Activated CD4-positive, alpha-beta T cell treated with anti-CD3 and anti-CD28 coated beads, Interleukin-2, amount 50 U/mL, for 4 hours (primary cell): ENCODE measurements around the gene ERAL1.
"Not testable (repeated sequence)": the region's sequence is repeated elsewhere in the genome, so short reads cannot be mapped to it uniquely, and the experiment has no call there.

Experiments used
- DNase-seq, 2 experiments: peaks; one replicate each; pipeline ENCODE4 v3.0.0-alpha.2; 2020

ERAL1 gene

GRCh38 chr17:28855336-28855679 is 492 bp downstream of the ERAL1 start:
- no peak for DNase-seq

DNA sequence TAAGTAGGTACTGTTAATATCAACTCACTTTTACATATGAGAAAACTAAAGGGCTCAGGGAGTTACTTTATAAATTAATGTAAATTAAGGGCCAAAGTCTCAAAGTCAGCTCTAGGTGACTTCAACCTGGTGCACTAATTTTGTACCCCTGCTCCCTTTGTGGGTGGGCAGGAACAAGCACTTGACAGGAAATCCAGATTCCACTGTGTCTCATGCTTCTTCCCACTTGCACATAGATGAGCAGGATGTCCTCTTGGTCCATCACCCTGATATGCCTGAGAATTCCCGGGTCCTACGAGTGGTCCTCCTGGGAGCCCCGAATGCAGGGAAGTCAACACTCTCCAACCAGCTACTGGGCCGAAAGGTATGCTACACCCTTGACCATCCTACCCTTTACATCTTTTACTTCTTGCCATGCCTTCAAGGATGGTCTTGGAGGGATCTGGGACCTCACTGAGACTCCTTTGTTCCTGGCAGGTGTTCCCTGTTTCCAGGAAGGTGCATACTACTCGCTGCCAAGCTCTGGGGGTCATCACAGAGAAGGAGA is 1.3 kb downstream of the ERAL1 start:
- DNase-seq: no peak

GRCh38 chr17:28857905-28858800 is 3.3 kb downstream of the ERAL1 start:
- no peak for DNase-seq

DNA sequence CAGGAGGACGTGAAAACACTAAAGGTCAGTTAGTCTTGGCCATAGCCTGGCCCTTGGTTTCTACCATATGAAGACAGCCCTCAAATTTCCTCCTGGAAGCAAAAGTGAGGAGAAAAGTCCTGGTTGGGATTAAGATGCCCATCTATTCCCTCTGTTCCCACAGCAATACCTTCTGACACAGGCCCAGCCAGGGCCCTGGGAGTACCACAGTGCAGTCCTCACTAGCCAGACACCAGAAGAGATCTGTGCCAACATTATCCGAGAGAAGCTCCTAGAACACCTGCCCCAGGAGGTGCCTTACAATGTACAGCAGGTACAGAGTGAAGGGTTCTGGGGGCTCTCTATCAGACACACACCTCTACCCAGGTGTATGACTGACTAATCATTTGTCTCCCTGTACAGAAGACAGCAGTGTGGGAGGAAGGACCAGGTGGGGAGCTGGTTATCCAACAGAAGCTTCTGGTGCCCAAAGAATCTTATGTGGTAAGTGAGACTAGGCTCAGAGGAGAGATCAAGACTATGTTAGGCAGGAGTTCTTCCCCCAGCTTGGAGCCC is 4.1 kb downstream of the ERAL1 start:
- no peak for DNase-seq

DNA sequence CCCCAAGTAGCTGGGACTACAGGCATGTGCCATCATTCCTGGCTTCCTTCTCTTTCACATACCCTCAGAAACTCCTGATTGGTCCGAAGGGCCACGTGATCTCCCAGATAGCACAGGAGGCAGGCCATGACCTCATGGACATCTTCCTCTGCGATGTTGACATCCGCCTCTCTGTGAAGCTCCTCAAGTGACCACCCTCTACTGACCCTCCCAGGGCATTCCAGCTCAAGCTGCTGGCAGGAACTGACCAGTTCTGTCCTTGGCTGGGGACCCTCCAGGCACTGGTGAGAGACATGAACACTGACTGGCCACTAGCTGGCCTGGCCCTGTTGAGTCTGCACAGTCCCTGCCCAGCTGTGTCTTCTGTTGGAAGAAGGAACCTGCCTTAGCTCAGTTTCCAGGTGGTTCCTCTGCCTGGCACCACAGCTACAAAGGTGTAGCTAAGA is 5.6 kb downstream of the ERAL1 start:
- no peak for DNase-seq

GRCh38 chr17:28861393-28862203 is 6.8 kb downstream of the ERAL1 start:
- DNase-seq: no peak

- DNase-seq: no peak
These were observed 7.7 kb downstream of the ERAL1 start for GRCh38 chr17:28862561-28862960.

DNA sequence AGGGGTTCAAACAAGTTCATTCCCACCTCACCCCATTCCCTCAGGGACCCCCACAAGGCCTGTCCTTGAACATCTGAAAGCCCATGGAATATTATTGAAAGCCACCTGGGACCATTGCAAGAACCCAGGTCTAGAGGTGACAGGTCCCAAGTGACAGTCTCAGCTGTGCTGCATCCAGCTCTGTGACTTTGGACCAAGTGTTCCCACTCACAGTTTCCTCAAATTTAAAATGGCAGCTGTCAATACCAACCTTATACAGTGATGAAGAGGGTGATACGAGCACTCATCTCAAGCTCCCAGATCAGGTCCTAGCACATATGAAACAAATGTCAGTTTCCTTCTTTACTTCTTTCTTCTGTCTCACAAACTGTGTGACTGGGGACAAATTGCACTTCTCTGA is 9.1 kb downstream of the ERAL1 start:
- DNase-seq: no peak

- DNase-seq: no peak
These were observed 10.4 kb downstream of the ERAL1 start for GRCh38 chr17:28864991-28865849.

GRCh38 chr17:28865946-28866752 is 11.3 kb downstream of the ERAL1 start:
- DNase-seq: no peak

DNA sequence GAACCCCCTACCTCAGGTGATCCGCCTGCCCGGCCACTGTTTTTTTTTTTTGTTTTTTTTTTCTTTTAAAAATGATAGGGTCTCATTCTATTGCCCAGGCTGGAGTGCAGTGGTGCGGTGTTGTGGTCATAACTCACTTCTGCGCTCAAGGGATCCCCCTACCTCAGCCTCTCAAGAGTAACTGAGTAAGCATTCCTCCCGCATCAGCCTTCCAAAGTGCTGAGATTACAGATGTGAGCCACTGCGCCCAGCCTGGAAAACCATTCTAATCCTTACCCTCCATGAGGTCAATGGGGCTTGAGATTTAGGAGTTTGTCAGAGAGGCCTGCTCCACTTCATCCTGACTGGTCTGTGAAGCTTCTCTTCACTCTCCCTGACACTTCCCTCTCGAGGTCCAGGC is 12.5 kb downstream of the ERAL1 start:
- no peak for DNase-seq

DNA sequence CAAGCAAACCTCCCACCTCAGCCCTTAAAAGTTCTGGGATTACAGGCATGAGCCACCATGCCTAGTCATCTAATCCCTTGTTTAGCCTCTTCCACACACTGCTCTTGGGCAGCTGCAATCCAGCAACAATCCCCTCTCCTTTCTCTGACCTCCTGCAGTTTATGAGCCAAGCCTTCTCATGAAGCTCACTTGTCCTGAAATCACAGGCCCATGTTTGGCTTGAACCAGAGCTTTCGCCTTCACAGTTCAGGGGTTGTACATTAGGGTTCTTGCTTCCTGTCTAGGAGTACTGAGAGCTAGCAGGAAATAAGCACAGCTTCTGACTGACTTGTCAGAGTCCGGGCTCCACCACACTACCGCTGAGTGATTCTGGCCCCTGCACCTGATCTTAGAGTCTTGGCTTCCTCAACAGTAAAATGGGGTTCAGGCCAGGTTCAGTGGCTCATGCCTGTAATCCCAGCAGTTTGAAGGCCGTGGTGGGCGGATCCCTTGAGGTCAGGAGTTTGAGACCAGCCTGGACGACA is 16.3 kb downstream of the ERAL1 start:
- DNase-seq: peak in 1 of 2 experiments; percentile 10

GRCh38 chr17:28873839-28874238 is 19.0 kb downstream of the ERAL1 start:
- no peak for DNase-seq

- DNase-seq: no peak
These were observed 19.9 kb downstream of the ERAL1 start for GRCh38 chr17:28874750-28875149.

DNA sequence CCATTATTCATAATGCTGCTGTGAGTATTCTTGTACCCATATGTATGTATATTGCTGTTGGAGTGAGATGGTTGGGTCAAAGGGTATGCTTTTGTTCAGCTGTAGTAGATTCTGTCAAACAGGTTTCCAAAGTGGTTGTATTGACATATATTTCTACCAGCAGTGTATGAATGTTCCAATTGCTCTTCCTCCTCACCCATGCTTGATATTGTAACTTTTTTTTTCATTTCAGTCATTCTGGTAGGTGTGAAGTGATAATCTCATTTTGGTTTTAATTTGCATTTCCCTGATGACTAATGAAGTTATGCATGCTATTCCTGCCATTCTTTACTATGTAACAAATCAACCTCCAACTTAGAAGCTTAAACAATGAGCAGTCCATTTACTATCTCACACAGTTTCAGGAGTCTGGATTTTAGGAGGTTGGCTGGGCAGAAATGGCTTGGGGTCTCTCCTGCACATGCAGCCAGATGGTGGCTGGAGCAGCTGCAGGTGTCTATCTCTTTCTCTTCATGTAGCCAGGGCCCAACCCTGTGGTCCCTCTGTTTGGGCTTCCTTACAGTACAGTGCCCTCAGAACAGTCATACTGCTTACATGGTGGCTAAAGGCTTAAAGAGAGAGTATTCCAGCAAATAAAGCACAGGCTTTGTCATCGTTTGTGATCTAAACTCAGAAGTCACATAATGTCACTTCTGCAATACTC is 21.2 kb downstream of the ERAL1 start:
- no peak for DNase-seq

DNA sequence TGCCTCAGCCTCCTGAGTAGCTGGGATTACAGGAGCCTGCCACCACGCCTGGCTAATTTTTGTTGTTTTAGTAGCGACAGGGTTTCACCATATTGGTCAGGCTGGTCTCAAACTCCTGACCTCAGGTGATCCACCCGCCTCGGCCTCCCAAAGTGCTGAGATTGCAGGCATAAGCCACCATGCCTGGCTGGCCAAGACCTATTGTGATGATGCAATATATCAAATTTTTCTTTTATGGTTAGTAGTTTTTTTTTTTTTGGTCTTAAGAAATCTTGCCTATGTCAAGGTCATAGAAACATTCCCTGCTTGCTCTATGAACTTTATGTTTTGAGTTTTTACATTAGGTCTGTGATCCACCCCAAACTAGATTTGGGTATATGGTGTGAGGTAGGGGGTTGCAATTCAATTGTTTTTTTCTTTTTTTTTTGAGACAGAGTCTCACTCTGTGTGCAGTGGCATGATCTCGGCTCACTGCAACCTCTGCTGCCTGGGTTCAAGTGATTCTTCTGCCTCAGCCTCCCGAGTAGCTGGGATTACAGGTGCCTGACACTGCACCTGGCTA is 22.4 kb downstream of the ERAL1 start:
- DNase-seq: not testable (repeated sequence)

DNA sequence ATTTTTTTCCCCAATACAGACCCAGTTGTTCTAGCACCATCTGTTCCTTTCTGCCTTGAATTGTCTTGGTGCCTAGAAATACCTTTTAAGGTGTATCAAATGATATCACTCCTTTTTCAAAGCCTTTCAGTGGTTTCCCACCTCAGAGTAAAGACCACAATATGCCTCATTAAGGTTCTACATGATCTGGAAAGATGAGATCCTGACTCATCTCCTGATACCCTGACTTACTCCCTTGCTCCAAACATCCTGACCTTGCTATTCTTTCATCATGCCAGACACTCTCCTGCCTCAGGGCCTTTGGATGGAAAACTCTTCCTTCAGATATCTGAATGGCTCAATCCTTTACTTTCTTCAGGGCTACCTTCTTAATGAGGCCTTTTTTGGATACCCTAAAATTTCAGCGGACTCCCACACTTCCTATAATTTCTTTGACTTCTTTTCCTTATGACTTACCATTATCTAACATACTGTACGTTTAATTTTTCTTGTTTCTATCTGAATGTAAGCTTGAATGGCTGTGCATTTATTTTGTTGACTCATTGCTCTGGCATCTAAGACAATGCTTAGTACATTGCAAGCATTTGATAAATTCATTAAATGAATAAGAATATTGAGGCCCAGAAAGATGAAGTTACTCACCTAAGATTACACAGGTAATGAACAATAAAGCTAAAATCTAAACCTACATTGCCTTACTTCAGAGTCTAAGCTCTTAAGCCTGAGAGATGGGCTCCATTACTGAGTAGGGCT is 23.5 kb downstream of the ERAL1 start:
- no peak for DNase-seq

GRCh38 chr17:28878981-28879380 is 24.2 kb downstream of the ERAL1 start:
- no peak for DNase-seq

DNA sequence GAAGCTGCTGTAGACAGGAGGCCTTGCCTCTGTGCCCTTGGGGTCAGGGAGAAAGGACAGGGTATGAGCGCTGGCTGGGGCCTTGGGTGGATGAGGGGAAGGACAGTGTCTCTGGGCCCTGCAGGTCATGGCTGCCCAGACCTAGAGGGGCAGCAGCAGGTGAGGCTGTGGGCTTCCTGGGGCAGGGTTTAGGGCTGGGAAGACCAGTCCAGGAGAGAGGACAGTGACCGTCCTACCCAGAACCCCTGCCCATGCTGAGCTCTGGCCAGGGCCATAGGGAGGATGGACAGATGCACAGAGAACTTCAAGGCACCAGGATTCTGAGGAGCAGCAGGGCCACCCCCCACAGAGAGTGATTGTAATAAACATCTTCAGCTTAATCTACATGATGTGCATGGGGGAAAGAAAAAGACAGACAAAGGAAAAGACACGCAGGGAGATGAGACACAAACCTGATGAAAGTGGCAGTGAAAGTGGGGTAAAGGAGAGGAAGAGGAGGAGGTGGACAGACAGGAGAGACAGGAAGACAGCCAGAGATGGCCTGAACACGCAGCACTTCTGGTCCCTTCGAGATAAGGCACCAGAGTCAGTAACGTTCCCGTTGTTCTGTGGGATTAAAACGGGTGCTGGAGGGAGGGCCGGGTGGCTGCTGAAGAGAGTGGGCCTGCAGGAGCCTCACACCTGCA is 25.2 kb downstream of the ERAL1 start:
- DNase-seq: no peak
